VCaP (cell line): ENCODE results near the gene BNC2.

ENCODE experiments used
- H3K27ac ChIP-seq: fragments of 450-650 bp; 2 replicates; pipeline ENCODE4 v1.5.1; 2017
- CTCF ChIP-seq: fragments of 450-650 bp; conservative IDR thresholded peaks from 2 replicates; pipeline ENCODE4 v1.5.1; 2017; ENCODE audit warnings: mild to moderate bottlenecking, moderate library complexity

Gene BNC2

GRCh38 chr9:16732546-16732945 lies 137.9 kb downstream of the BNC2 start:
- H3K27ac ChIP-seq = no peak overlapping the region
- TF ChIP-seq CTCF = no peak

- no peak for TF ChIP-seq CTCF
Observed at GRCh38 chr9:16730162-16730561, 140.3 kb downstream of the BNC2 start.

GRCh38 chr9:16729651-16730050 lies 140.8 kb downstream of the BNC2 start:
- H3K27ac ChIP-seq = no peak overlapping the region
- no peak for TF ChIP-seq CTCF

More at GRCh38 chr9:16730162-16730561, 140.3 kb downstream of the BNC2 start:
- H3K27ac ChIP-seq = no peak overlapping the region

- H3K27ac ChIP-seq = no peak overlapping the region
Observed at GRCh38 chr9:16728137-16728508, 142.3 kb downstream of the BNC2 start.

GRCh38 chr9:16727452-16728136 lies 142.9 kb downstream of the BNC2 start:
- TF ChIP-seq CTCF = no peak
- H3K27ac ChIP-seq = peak overlapping the region; percentile 80

More at GRCh38 chr9:16728137-16728508, 142.3 kb downstream of the BNC2 start:
- no peak for TF ChIP-seq CTCF

- peak overlapping the region; percentile 80 for H3K27ac ChIP-seq
- TF ChIP-seq CTCF = no peak
Observed at GRCh38 chr9:16726718-16727451, 143.6 kb downstream of the BNC2 start.

- peak; percentile 52 for TF ChIP-seq CTCF
Observed at GRCh38 chr9:16726029-16726428, 144.4 kb downstream of the BNC2 start.

More at GRCh38 chr9:16726029-16726428, 144.4 kb downstream of the BNC2 start:
- peak overlapping the region; percentile 80 for H3K27ac ChIP-seq
